ENCODE results near the gene SERTAD2. TPM values are rescaled to one million over a fixed set of nuclear protein-coding genes. Genes with fewer than 3 reads are reported as not detected.

The SERTAD2 gene
- total RNA-seq, 1 donor from 2014 or later = 14.5 TPM

- H3K27ac ChIP-seq (replicated peaks) = no peak overlapping the region
- no peak for DNase-seq
- H3K4me3 ChIP-seq = no peak overlapping the region
- intact Hi-C loops (cut with micrococcal nuclease) = no loop called here
- H3K4me1 ChIP-seq = peaks cover 16% of the 10 kb centered on the region
- no peaks in the 10 kb centered on the region for H3K36me3 ChIP-seq
- no peaks in the 10 kb centered on the region for H3K27me3 ChIP-seq (ENCODE audit: low read depth)
- H3K9me3 ChIP-seq (replicated peaks) = no peaks in the 10 kb centered on the region
- TF ChIP-seq CTCF (IDR thresholded peaks at IDR 0.05; ENCODE audit: borderline replicate concordance) = no peak
Observed at GRCh38 chr2:64665709-64666108, 12.0 kb upstream of the SERTAD2 start.

GRCh38 chr2:64663402-64663801 is 9.7 kb upstream of the SERTAD2 start:
- TF ChIP-seq CTCF (IDR thresholded peaks at IDR 0.05; ENCODE audit: borderline replicate concordance) = no peak
- H3K4me3 ChIP-seq = no peak overlapping the region
- intact Hi-C loops (cut with micrococcal nuclease) = no loop called here
- peaks cover 16% of the 10 kb centered on the region for H3K4me1 ChIP-seq
- H3K27ac ChIP-seq (replicated peaks) = no peak overlapping the region
- DNase-seq = no peak
- no peaks in the 10 kb centered on the region for H3K27me3 ChIP-seq (ENCODE audit: low read depth)
- no peaks in the 10 kb centered on the region for H3K36me3 ChIP-seq
- H3K9me3 ChIP-seq (replicated peaks) = no peaks in the 10 kb centered on the region

- no peak overlapping the region for H3K27ac ChIP-seq (replicated peaks)
- no peak for TF ChIP-seq CTCF (IDR thresholded peaks at IDR 0.05; ENCODE audit: borderline replicate concordance)
Observed at GRCh38 chr2:64661741-64662169, 8.0 kb upstream of the SERTAD2 start.

GRCh38 chr2:64659252-64659651 is 5.5 kb upstream of the SERTAD2 start:
- intact Hi-C loops (cut with micrococcal nuclease) = no loop called here
- Histone ChIP-seq H3K36me3 (no peaks in the 10 kb centered on the region), H3K4me1 (peaks cover 18% of the 10 kb centered on the region), H3K27ac (replicated peaks) (no peak overlapping the region), H3K4me3 (no peak overlapping the region), H3K27me3 (ENCODE audit: low read depth) (no peaks in the 10 kb centered on the region), H3K9me3 (replicated peaks) (no peaks in the 10 kb centered on the region)
- no peak for TF ChIP-seq CTCF (IDR thresholded peaks at IDR 0.05; ENCODE audit: borderline replicate concordance)
- DNase-seq = no peak

More at GRCh38 chr2:64661741-64662169, 8.0 kb upstream of the SERTAD2 start:
- Histone ChIP-seq H3K27me3 (ENCODE audit: low read depth) (no peaks in the 10 kb centered on the region), H3K36me3 (no peaks in the 10 kb centered on the region), H3K4me3 (no peak overlapping the region), H3K9me3 (replicated peaks) (no peaks in the 10 kb centered on the region), H3K4me1 (peaks cover 3% of the 10 kb centered on the region)
- intact Hi-C loops (cut with micrococcal nuclease) = no loop called here
- DNase-seq = no peak

GRCh38 chr2:64658269-64658668 is 4.6 kb upstream of the SERTAD2 start:
- Histone ChIP-seq H3K36me3 (no peaks in the 10 kb centered on the region), H3K4me3 (no peak overlapping the region), H3K4me1 (peaks cover 24% of the 10 kb centered on the region), H3K27ac (replicated peaks) (no peak overlapping the region), H3K9me3 (replicated peaks) (no peaks in the 10 kb centered on the region), H3K27me3 (ENCODE audit: low read depth) (no peaks in the 10 kb centered on the region)
- intact Hi-C loops (cut with micrococcal nuclease) = no loop called here
- no peak for DNase-seq
- no peak for TF ChIP-seq CTCF (IDR thresholded peaks at IDR 0.05; ENCODE audit: borderline replicate concordance)

- DNase-seq = no peak
- no peak for TF ChIP-seq CTCF (IDR thresholded peaks at IDR 0.05; ENCODE audit: borderline replicate concordance)
- Histone ChIP-seq H3K9me3 (replicated peaks) (no peaks in the 10 kb centered on the region), H3K4me3 (no peak overlapping the region), H3K36me3 (no peaks in the 10 kb centered on the region), H3K4me1 (peaks cover 33% of the 10 kb centered on the region), H3K27ac (replicated peaks) (no peak overlapping the region), H3K27me3 (ENCODE audit: low read depth) (no peaks in the 10 kb centered on the region)
- intact Hi-C loops (cut with micrococcal nuclease) = no loop called here
Observed at GRCh38 chr2:64657411-64657810, 3.7 kb upstream of the SERTAD2 start.

Data from left ventricle myocardium inferior (tissue), 1 donor.